GM12878 (cell line): ENCODE measurements around the gene TAF10. TPM values are rescaled to one million over a fixed set of nuclear protein-coding genes. Genes with fewer than 3 reads are reported as not detected.

Experiments
- ATAC-seq: fragments of 200-7000 bp; cut with Tn5 transposase; 3 replicates; pipeline ENCODE4 v1.9.1; 2020; ENCODE audit warnings: mild to moderate bottlenecking, moderate library complexity
- BruUV-seq: library from RNA; stranded (reverse); fragments of 400-500 nt; replicated peaks from 2 replicates; lab custom pipeline; 2021; lab: Mats Ljungman, UMichigan
- CTCF ChIA-PET: fragments of 300-600 bp; sonication (Branson Sonifier 250); formaldehyde crosslinking; extraction: SDS; loops from one replicate; lab custom pipeline; 2021; ENCODE audit warnings: inconsistent platforms; lab: Yijun Ruan, JAX
- POLR2A ChIA-PET: fragments of 350-600 bp; formaldehyde crosslinking; extraction: SDS; loops from one replicate; lab custom pipeline; 2021; ENCODE audit warnings: inconsistent platforms; lab: Charles Lee
- RAD21 ChIA-PET: fragments of 300-600 bp; sonication (Branson Sonifier 250); formaldehyde crosslinking; loops from one replicate; lab custom pipeline; 2023; ENCODE audit warnings: antibody characterized with exemption; ENCODE audit not compliant: unreplicated experiment; lab: Charles Lee
- SMC1A ChIA-PET: fragments of 300-600 bp; sonication (Branson Sonifier 250); formaldehyde crosslinking; loops from one replicate; lab custom pipeline; 2023; ENCODE audit not compliant: unreplicated experiment, uncharacterized antibody; lab: Charles Lee
- DNase-seq: peaks from one replicate; pipeline ENCODE4 v3.0.0-alpha.2; 2011; ENCODE audit warnings: low read depth, low spot score
- FAIRE-seq: peaks from 3 replicates; lab custom pipeline; 2011; peaks lifted over from hg19 to GRCh38; lab: Jason Lieb, UNC
- H2AFZ ChIP-seq: 2 replicates; pipeline ENCODE4 v1.6.0; 2011; ENCODE audit warnings: low read depth, low read length, control low read depth; ENCODE audit not compliant: control insufficient read depth
- H3K27ac ChIP-seq: 2 replicates; pipeline ENCODE4 v1.5.1; 2011; ENCODE audit warnings: control low read depth; ENCODE audit not compliant: control insufficient read depth, insufficient read depth
- H3K27me3 ChIP-seq, 2 experiments: replicated peaks in 1 of 2; 2 replicates each; pipeline versions ENCODE4 v1.6.0 to v1.6.1; 2011; ENCODE audit warnings: low read length in 1 of 2; ENCODE audit not compliant: control insufficient read depth in 2 of 2, insufficient read depth in 2 of 2
- H3K36me3 ChIP-seq, 2 experiments: 2 replicates each; pipeline ENCODE4 v1.5.1; 2011; ENCODE audit warnings: low read length in 1 of 2; ENCODE audit not compliant: control insufficient read depth in 2 of 2, insufficient read depth in 2 of 2
- H3K4me1 ChIP-seq: 2 replicates; pipeline ENCODE4 v1.6.1; 2011; ENCODE audit warnings: mild to moderate bottlenecking, low read length, moderate library complexity, mixed read lengths; ENCODE audit not compliant: control insufficient read depth, insufficient read depth
- H3K4me2 ChIP-seq: 2 replicates; pipeline ENCODE4 v1.6.0; 2011; ENCODE audit warnings: control low read depth; ENCODE audit not compliant: control insufficient read depth, insufficient read depth
- H3K4me3 ChIP-seq: fragments of 200-600 bp; sonication (generic); 2 replicates; pipeline ENCODE4 v1.5.1; 2016
- H3K79me2 ChIP-seq: 2 replicates; pipeline ENCODE4 v1.6.0; 2011; ENCODE audit warnings: low read length; ENCODE audit not compliant: control insufficient read depth, insufficient read depth
- H3K9ac ChIP-seq: 2 replicates; pipeline ENCODE4 v1.8.0; 2011; ENCODE audit warnings: low read length, control low read depth, mixed read lengths; ENCODE audit not compliant: control insufficient read depth, insufficient read depth
- H3K9me3 ChIP-seq: replicated peaks from 3 replicates; pipeline ENCODE4 v1.5.1; 2011; ENCODE audit warnings: mild to moderate bottlenecking, low read length; ENCODE audit not compliant: control insufficient read depth, insufficient read depth
- H4K20me1 ChIP-seq: 2 replicates; pipeline ENCODE4 v1.6.0; 2011; ENCODE audit not compliant: control insufficient read depth, insufficient read depth
- CHD1 ChIP-seq: IDR thresholded peaks from 2 replicates; pipeline ENCODE4 v1.6.1; 2012; ENCODE audit warnings: low read depth, low read length, improper control_type of control experiment
- ETV6 ChIP-seq, 2 experiments: fragments of 450-650 bp in 1 of 2; IDR thresholded peaks in 1 of 2; conservative IDR thresholded peaks in 1 of 2; 2 replicates each; pipeline ENCODE4 v1.6.1; 2014; ENCODE audit warnings: antibody characterized with exemption in 1 of 2, borderline replicate concordance in 1 of 2, low read depth in 1 of 2, mild to moderate bottlenecking in 1 of 2, moderate library complexity in 1 of 2
- JUNB ChIP-seq: IDR thresholded peaks from 2 replicates; pipeline ENCODE4 v1.6.1; 2016; ENCODE audit warnings: antibody characterized with exemption, mild to moderate bottlenecking
- LARP7 ChIP-seq: fragments of 450-650 bp; IDR thresholded peaks from 2 replicates; pipeline ENCODE4 v1.6.1; 2017; ENCODE audit warnings: mild to moderate bottlenecking
- POU2F2 ChIP-seq: IDR thresholded peaks from 3 replicates; pipeline ENCODE4 v1.6.1; 2011; ENCODE audit warnings: low read depth, mild to moderate bottlenecking, low read length, borderline replicate concordance
- RAD21 ChIP-seq: IDR thresholded peaks from 2 replicates; pipeline ENCODE4 v1.6.1; 2011; ENCODE audit warnings: mild to moderate bottlenecking, low read depth, low read length, moderate library complexity; ENCODE audit not compliant: insufficient read depth
- WGBS: methylation state at CpG from one replicate; pipeline ENCODE4 v1.1.6; 2016; ENCODE audit warnings: low lambda C conversion rate; ENCODE audit not compliant: insufficient replicate concordance, insufficient coverage; ENCODE audit errors: missing lambda C conversion rate; 5-methylcytosine and 5-hydroxymethylcytosine counted together
- in situ Hi-C: fragments of 300-500 bp; cut with MboI; formaldehyde crosslinking; loops from 9 replicates; pipeline ENCODE4 v1.14.3; 2018; ENCODE audit warnings: mixed read lengths
- intact Hi-C: fragments of 100-400 bp; cut with micrococcal nuclease; formaldehyde crosslinking; loops from one replicate; pipeline ENCODE4 v1.14.2; 2022; ENCODE audit not compliant: unreplicated experiment
- polyA plus RNA-seq, 11 experiments: library from polyadenylated mRNA; depleted of rRNA in 4 of 11; unstranded in 6 of 11; stranded (reverse) in 5 of 11; fragments of >200 nt; fragmentation: Nextera tagmentation in 4 of 11; fragmentation: Illumina TruSeq in 1 of 11; extraction: Ambion mirVana in 4 of 11; extraction: Trizol in 1 of 11; gene quantifications; 1 replicate in 1 of 11; 2 replicates in 10 of 11; pipeline versions ENCODE4 v1.2.1 to v1.2.3, GENCODE V29; 2011 to 2016; ENCODE audit warnings: inconsistent platforms in 2 of 11, missing spikeins in 2 of 11, low read depth in 1 of 11
- total RNA-seq, 4 experiments: library from RNA; depleted of rRNA in 3 of 4; stranded (reverse); fragments of >200 nt in 3 of 4; fragmentation: Illumina TruSeq in 1 of 4; extraction: Trizol in 1 of 4; gene quantifications; 2 replicates each; pipeline versions ENCODE4 v1.2.1 to v1.2.3, GENCODE V29; 2013 to 2021
- TF ChIP-seq, protein P1 (sequence below): fragments of 450-650 bp; IDR thresholded peaks from 2 replicates; pipeline ENCODE4 v1.6.1; 2018; ENCODE audit warnings: borderline replicate concordance, mild to moderate bottlenecking; ENCODE audit not compliant: partially characterized antibody
- TF ChIP-seq, protein P2 (sequence below): fragments of 450-650 bp; IDR thresholded peaks from 2 replicates; pipeline ENCODE4 v1.6.1; 2016; ENCODE audit warnings: mild to moderate bottlenecking
- TF ChIP-seq, protein P3 (sequence below): fragments of 450-650 bp; IDR thresholded peaks from 2 replicates; pipeline ENCODE4 v1.6.1; 2014; ENCODE audit warnings: mild to moderate bottlenecking
- TF ChIP-seq, protein P4 (sequence below): fragments of 150-350 bp; IDR thresholded peaks from 2 replicates; pipeline ENCODE4 v1.6.1; 2016; ENCODE audit warnings: low read depth, low read length

The TAF10 gene
- total and polyA plus RNA-seq, 10 of the 15 experiments (the other 5 are each of a cell fraction or from before 2014, with no cell fraction given) = 26.7 to 251 (median 149) TPM

DNA sequence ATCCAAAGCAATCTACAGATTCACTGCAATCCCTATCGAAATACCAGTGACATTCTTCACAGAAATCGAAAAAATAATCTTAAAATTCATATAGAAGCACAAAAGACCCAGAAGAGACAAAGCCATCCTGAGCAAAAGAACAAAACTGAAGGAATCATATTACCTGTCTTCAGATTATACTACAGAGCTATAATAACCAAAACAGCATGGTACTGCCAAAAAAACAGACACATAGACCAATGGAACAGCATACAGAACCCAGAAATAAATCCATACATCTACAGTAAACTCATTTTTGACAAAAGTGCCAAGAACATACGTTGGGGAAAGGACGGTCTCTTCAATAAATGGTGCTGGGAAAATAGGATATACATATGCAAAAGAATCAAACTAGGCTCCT lies 27.5 kb downstream of the TAF10 start:
- H3K4me1 ChIP-seq = no peaks in the 10 kb centered on the region
- POLR2A ChIA-PET = no interaction called here
- no peak overlapping the region for H3K4me3 ChIP-seq
- H2AFZ ChIP-seq = no peak overlapping the region
- CTCF ChIA-PET = interaction anchor here (0.5 to 1.9 kb wide), 5 partner anchors 53 to 938 kb away, joined by 3 to 4 read pairs (median 3); no protein-coding TSS in a partner anchor
- ATAC-seq = no peak
- intact Hi-C loops (no loop called here), in situ Hi-C loops (no loop called here)
- peaks cover 4 to 5% of the 10 kb centered on the region in 2 experiments; a peak in 3 of 4 replicates for H3K36me3 ChIP-seq
- no peaks in the 10 kb centered on the region for H3K27me3 ChIP-seq
- H3K27ac ChIP-seq = no peak overlapping the region
- 87% methylated on average over 4 of the region's 4 CpGs for WGBS
- H3K4me2 ChIP-seq = no peak overlapping the region
- TF ChIP-seq LARP7 = no peak
- TF ChIP-seq, protein P1, sequence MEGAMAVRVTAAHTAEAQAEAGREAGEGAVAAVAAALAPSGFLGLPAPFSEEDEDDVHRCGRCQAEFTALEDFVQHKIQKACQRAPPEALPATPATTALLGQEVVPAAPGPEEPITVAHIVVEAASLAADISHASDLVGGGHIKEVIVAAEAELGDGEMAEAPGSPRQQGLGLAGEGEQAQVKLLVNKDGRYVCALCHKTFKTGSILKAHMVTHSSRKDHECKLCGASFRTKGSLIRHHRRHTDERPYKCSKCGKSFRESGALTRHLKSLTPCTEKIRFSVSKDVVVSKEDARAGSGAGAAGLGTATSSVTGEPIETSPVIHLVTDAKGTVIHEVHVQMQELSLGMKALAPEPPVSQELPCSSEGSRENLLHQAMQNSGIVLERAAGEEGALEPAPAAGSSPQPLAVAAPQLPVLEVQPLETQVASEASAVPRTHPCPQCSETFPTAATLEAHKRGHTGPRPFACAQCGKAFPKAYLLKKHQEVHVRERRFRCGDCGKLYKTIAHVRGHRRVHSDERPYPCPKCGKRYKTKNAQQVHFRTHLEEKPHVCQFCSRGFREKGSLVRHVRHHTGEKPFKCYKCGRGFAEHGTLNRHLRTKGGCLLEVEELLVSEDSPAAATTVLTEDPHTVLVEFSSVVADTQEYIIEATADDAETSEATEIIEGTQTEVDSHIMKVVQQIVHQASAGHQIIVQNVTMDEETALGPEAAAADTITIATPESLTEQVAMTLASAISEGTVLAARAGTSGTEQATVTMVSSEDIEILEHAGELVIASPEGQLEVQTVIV = no peak
- TF ChIP-seq, protein P2, sequence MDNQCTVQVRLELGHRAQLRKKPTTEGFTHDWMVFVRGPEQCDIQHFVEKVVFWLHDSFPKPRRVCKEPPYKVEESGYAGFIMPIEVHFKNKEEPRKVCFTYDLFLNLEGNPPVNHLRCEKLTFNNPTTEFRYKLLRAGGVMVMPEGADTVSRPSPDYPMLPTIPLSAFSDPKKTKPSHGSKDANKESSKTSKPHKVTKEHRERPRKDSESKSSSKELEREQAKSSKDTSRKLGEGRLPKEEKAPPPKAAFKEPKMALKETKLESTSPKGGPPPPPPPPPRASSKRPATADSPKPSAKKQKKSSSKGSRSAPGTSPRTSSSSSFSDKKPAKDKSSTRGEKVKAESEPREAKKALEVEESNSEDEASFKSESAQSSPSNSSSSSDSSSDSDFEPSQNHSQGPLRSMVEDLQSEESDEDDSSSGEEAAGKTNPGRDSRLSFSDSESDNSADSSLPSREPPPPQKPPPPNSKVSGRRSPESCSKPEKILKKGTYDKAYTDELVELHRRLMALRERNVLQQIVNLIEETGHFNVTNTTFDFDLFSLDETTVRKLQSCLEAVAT = no peak
- TF ChIP-seq, protein P3, sequence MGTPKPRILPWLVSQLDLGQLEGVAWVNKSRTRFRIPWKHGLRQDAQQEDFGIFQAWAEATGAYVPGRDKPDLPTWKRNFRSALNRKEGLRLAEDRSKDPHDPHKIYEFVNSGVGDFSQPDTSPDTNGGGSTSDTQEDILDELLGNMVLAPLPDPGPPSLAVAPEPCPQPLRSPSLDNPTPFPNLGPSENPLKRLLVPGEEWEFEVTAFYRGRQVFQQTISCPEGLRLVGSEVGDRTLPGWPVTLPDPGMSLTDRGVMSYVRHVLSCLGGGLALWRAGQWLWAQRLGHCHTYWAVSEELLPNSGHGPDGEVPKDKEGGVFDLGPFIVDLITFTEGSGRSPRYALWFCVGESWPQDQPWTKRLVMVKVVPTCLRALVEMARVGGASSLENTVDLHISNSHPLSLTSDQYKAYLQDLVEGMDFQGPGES = no peak
- TF ChIP-seq POU2F2 = no peak
- no peak for TF ChIP-seq CHD1
- no peak for TF ChIP-seq RAD21
- TF ChIP-seq ETV6 (conservative IDR thresholded peaks at IDR 0.05 in 1 of 2, IDR thresholded peaks at IDR 0.05 in 1 of 2; ENCODE audit: borderline replicate concordance in 1 of 2, low read depth in 1 of 2) = no peak
- TF ChIP-seq JUNB = no peak
- TF ChIP-seq, protein P4, sequence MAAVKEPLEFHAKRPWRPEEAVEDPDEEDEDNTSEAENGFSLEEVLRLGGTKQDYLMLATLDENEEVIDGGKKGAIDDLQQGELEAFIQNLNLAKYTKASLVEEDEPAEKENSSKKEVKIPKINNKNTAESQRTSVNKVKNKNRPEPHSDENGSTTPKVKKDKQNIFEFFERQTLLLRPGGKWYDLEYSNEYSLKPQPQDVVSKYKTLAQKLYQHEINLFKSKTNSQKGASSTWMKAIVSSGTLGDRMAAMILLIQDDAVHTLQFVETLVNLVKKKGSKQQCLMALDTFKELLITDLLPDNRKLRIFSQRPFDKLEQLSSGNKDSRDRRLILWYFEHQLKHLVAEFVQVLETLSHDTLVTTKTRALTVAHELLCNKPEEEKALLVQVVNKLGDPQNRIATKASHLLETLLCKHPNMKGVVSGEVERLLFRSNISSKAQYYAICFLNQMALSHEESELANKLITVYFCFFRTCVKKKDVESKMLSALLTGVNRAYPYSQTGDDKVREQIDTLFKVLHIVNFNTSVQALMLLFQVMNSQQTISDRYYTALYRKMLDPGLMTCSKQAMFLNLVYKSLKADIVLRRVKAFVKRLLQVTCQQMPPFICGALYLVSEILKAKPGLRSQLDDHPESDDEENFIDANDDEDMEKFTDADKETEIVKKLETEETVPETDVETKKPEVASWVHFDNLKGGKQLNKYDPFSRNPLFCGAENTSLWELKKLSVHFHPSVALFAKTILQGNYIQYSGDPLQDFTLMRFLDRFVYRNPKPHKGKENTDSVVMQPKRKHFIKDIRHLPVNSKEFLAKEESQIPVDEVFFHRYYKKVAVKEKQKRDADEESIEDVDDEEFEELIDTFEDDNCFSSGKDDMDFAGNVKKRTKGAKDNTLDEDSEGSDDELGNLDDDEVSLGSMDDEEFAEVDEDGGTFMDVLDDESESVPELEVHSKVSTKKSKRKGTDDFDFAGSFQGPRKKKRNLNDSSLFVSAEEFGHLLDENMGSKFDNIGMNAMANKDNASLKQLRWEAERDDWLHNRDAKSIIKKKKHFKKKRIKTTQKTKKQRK = no peak
- no peaks in the 10 kb centered on the region for H3K79me2 ChIP-seq
- no peaks in the 10 kb centered on the region for H4K20me1 ChIP-seq
- no peak for DNase-seq
- no peaks in the 10 kb centered on the region for H3K9me3 ChIP-seq
- BruUV-seq = no TSS peak
- SMC1A ChIA-PET = interaction anchor here (1.6 kb wide), 1 partner anchor 11 kb away, joined by 3 read pairs; no protein-coding TSS in a partner anchor
- RAD21 ChIA-PET = no interaction called here
- FAIRE-seq = no peak
- no peak overlapping the region for H3K9ac ChIP-seq
